GM12865 (cell line): ENCODE measurements around the gene PPFIA2.

ENCODE experiments used
- DNase-seq: peaks from one replicate; pipeline ENCODE4 v3.0.0; 2010; ENCODE audit warnings: low read depth
- H3K4me3 ChIP-seq: 2 replicates; pipeline ENCODE4 v1.5.1; 2011; ENCODE audit warnings: mild to moderate bottlenecking, low read depth, low read length, control low read depth
- TF ChIP-seq, protein P1 (sequence below): IDR thresholded peaks from 2 replicates; pipeline ENCODE4 v1.5.1; 2011; ENCODE audit warnings: low read length, control low read depth, low read depth, inconsistent platforms; ENCODE audit not compliant: insufficient read depth; ENCODE audit errors: missing control alignments

Gene PPFIA2

DNA sequence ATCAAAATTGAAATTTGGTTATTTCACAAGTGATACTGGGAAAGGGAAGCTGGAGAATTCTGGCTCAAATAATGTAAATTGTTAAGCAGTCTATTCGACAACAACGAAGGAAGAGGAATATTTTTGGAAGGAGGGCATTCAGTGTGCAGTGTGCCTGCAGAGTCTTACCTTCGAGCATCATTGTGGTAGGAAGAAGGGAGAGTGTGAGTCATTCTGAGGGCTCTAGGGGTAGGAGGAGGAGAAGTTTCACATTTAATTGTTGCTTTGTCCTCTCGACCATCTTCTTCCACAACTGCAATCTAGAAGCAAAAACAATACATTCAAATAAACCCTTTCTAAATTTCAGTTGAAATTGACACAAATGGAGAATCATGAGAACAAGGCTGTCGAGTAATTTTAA, 418.2 kb downstream of the PPFIA2 start:
- TF ChIP-seq, protein P1, sequence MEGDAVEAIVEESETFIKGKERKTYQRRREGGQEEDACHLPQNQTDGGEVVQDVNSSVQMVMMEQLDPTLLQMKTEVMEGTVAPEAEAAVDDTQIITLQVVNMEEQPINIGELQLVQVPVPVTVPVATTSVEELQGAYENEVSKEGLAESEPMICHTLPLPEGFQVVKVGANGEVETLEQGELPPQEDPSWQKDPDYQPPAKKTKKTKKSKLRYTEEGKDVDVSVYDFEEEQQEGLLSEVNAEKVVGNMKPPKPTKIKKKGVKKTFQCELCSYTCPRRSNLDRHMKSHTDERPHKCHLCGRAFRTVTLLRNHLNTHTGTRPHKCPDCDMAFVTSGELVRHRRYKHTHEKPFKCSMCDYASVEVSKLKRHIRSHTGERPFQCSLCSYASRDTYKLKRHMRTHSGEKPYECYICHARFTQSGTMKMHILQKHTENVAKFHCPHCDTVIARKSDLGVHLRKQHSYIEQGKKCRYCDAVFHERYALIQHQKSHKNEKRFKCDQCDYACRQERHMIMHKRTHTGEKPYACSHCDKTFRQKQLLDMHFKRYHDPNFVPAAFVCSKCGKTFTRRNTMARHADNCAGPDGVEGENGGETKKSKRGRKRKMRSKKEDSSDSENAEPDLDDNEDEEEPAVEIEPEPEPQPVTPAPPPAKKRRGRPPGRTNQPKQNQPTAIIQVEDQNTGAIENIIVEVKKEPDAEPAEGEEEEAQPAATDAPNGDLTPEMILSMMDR: no peak
- no peak overlapping the region for H3K4me3 ChIP-seq
- no peak for DNase-seq

DNA sequence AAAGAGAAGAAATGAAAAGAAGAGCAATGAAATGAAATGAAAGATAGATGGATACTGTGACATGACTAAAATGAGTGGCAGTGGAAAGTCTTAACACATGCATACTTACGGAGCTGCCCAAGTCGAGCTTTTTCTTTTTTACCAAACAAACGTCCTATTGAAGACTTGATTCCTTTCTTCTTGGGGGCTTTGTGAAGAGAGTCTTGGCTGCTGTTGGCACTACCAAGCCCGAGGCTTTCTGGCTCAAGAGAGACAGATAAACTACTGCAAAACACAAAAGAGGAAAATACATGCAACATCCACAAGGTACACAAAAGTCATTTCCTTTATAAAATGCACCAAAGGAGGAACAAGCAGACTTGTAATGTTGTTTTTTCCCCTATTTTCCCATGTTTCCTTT, 420.1 kb downstream of the PPFIA2 start:
- TF ChIP-seq, protein P1: no peak
- no peak for DNase-seq
- no peak overlapping the region for H3K4me3 ChIP-seq

DNA sequence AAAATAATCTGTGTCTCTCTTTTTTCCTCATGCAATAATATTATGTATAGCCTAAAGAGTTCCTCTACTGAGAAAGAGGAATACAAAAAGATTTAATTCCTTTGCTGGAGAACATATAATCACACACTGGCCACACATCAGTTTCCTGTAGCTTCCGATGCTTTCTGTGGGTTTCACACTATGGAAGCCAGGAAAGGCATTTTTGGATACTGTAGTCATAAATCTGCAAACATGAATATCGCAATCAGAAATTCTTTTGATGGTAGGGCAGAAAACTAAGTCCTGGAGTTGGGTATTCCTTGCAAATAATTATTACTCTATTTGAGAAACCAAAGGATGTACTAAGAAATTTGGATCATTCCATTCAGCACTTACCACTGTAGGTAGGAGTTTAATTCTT, 421.3 kb downstream of the PPFIA2 start:
- H3K4me3 ChIP-seq: no peak overlapping the region
- DNase-seq: no peak
- TF ChIP-seq, protein P1: no peak

DNA sequence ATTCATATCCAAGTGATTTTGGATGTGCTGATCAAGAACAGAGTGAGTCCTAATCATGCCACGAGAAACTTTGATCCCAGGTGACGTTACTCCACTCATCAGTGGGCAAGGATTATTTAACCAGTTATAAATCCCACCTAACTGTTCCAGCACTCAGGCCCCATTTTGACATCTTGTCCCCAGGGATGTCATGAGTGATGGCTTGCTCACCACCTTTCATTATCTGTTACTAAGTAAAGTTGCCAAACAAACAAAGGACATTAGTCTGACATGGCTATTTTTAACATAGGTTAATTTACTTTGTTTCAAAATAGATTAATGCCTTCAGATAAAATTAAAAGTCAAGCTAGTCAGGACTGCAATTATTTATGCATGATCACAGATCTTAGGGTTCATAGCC, 425.3 kb downstream of the PPFIA2 start:
- no peak overlapping the region for H3K4me3 ChIP-seq
- no peak for DNase-seq
- TF ChIP-seq, protein P1: no peak

DNA sequence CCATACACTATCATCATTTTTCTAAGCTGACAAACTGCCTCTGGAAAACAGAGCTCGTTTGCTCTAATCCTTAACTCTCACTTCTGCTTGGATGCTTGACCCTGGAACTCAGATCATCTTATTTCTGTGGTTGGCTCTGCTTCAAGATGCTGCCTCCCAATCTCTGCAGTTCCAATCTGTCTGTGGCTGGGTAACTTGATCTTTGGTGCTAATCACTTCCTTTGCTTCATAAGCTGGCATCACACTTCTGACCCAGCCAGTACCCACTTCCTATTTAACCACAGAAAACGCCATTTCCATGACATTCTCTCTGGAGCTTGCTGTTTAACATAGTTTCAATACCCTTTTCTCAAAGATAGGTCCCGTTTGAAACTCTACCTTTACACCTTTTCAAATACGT, 427.1 kb downstream of the PPFIA2 start:
- no peak overlapping the region for H3K4me3 ChIP-seq
- DNase-seq: no peak
- TF ChIP-seq, protein P1: no peak

DNA sequence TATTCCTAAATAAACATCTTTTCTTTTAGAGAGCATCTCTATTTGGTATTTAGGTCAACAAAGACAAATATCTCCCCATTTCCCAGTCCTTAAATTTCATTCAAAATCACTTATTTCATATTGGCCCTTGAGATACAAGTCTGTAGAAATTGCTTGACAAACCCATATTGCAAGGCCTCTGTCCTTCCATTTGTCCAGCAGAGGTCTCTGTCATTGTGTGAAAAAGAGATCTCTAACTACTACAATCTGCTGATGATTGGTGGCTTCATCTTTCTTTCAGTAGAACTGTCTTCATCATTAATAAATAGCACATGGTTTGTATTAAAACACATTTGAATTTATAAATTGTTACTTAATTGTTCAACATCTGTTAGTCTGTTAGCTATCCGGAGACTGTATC, 428.7 kb downstream of the PPFIA2 start:
- TF ChIP-seq, protein P1: no peak
- H3K4me3 ChIP-seq: no peak overlapping the region
- no peak for DNase-seq

DNA sequence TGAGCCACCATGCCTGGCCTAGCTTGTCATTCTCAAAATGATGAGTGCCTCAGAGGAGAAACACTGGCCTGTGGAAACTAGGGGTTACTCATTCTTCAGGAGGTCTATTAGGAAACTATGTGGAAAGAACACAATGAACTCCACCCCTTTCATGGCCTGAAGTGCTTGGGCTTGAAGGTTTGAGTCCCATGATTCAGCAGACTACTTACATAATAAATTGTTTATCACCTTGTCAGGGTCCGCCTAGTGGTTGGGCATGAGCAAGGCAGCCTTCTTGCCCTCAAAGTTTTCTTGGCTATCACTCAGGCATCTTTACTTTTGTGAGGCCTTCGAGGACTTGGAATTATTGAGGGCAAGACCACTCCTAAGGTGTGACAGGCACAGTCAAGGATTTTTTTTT, 430.1 kb downstream of the PPFIA2 start:
- H3K4me3 ChIP-seq: no peak overlapping the region
- peak; percentile 49 for DNase-seq
- TF ChIP-seq, protein P1: peak; percentile 59
